Esophagus muscularis mucosa (tissue), 3 donors: ENCODE data around the gene JADE2.

Source experiments
- POLR2A ChIP-seq: fragments of 450-650 bp; IDR thresholded peaks from one replicate; pipeline ENCODE4 v1.6.1; 2017; ENCODE audit warnings: antibody characterized with exemption, moderate library complexity, mild to moderate bottlenecking, low read depth
- POLR2AphosphoS5 ChIP-seq, 2 donors: sonication (generic); formaldehyde crosslinking; IDR thresholded peaks; one replicate each; pipeline ENCODE4 v1.6.1; 2017; ENCODE audit warnings: antibody characterized with exemption in 2 of 2
- TF ChIP-seq, protein P1 (sequence below), 3 experiments: fragments of 200-600 bp in 2 of 3; fragments of 450-650 bp in 1 of 3; sonication (generic) in 2 of 3; IDR thresholded peaks; one replicate each; pipeline ENCODE4 v1.5.1; 2017 to 2019; ENCODE audit warnings: antibody characterized with exemption in 3 of 3, mild to moderate bottlenecking in 2 of 3, moderate library complexity in 1 of 3

GRCh38 chr5:134494780-134495179 is 30.7 kb upstream of the JADE2 start:
- TF ChIP-seq POLR2AphosphoS5 (IDR thresholded peaks at IDR 0.05), result no peak
- TF ChIP-seq, protein P1, sequence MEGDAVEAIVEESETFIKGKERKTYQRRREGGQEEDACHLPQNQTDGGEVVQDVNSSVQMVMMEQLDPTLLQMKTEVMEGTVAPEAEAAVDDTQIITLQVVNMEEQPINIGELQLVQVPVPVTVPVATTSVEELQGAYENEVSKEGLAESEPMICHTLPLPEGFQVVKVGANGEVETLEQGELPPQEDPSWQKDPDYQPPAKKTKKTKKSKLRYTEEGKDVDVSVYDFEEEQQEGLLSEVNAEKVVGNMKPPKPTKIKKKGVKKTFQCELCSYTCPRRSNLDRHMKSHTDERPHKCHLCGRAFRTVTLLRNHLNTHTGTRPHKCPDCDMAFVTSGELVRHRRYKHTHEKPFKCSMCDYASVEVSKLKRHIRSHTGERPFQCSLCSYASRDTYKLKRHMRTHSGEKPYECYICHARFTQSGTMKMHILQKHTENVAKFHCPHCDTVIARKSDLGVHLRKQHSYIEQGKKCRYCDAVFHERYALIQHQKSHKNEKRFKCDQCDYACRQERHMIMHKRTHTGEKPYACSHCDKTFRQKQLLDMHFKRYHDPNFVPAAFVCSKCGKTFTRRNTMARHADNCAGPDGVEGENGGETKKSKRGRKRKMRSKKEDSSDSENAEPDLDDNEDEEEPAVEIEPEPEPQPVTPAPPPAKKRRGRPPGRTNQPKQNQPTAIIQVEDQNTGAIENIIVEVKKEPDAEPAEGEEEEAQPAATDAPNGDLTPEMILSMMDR (IDR thresholded peaks at IDR 0.05), result no peak
- TF ChIP-seq POLR2A, result no peak
